HepG2 (cell line): ENCODE measurements around the gene ID3. TPM values are rescaled to one million over a fixed set of nuclear protein-coding genes. Genes with fewer than 3 reads are reported as not detected.

Source experiments
- EZH2 ChIP-seq: conservative IDR thresholded peaks from 2 replicates; pipeline ENCODE4 v1.6.1; 2012; ENCODE audit warnings: mild to moderate bottlenecking, low read depth, low read length, moderate library complexity
- HNRNPLL ChIP-seq: fragments of 200-400 bp; formaldehyde crosslinking; IDR thresholded peaks from 2 replicates; pipeline ENCODE4 v1.6.1; 2017; ENCODE audit warnings: mild to moderate bottlenecking, low read depth, low read length; ENCODE audit not compliant: poor library complexity, severe bottlenecking
- MAZ ChIP-seq, 2 experiments: sonication (generic) in 1 of 2; formaldehyde crosslinking in 1 of 2; IDR thresholded peaks; 2 replicates each; pipeline versions ENCODE4 v1.5.0 to v1.6.1; 2012 to 2020; ENCODE audit warnings: low read depth in 2 of 2, mild to moderate bottlenecking in 2 of 2, borderline replicate concordance in 1 of 2, improper control_type of control experiment in 1 of 2, low read length in 1 of 2, missing genetic modification reagents in 1 of 2, moderate library complexity in 1 of 2
- MYPOP ChIP-seq: sonication (generic); formaldehyde crosslinking; IDR thresholded peaks from 2 replicates; pipeline ENCODE4 v1.8.1; 2023; ENCODE audit warnings: mild to moderate bottlenecking, moderate library complexity, missing genetic modification reagents
- NKX3-1 ChIP-seq: sonication (generic); formaldehyde crosslinking; IDR thresholded peaks from 2 replicates; pipeline ENCODE4 v1.5.0; 2020; ENCODE audit warnings: missing genetic modification reagents
- NR0B2 ChIP-seq: sonication (generic); formaldehyde crosslinking; IDR thresholded peaks from 2 replicates; pipeline ENCODE4 v1.4.0; 2020; ENCODE audit warnings: mild to moderate bottlenecking, missing genetic modification reagents
- PREB ChIP-seq: sonication (generic); formaldehyde crosslinking; IDR thresholded peaks from 2 replicates; pipeline ENCODE4 v1.4.0; 2020; ENCODE audit warnings: missing genetic modification reagents
- PRPF4 ChIP-seq: fragments of 200-400 bp; formaldehyde crosslinking; IDR thresholded peaks from 2 replicates; pipeline ENCODE4 v1.6.1; 2016; ENCODE audit warnings: low read length, low read depth; ENCODE audit not compliant: poor library complexity, severe bottlenecking
- SIX1 ChIP-seq: sonication (generic); formaldehyde crosslinking; IDR thresholded peaks from 2 replicates; pipeline ENCODE4 v1.4.0; 2020; ENCODE audit warnings: missing genetic modification reagents, borderline replicate concordance
- SKI ChIP-seq: fragments of 450-650 bp; IDR thresholded peaks from one replicate; pipeline ENCODE4 v1.6.1; 2018; ENCODE audit warnings: mild to moderate bottlenecking; ENCODE audit not compliant: partially characterized antibody
- SRY ChIP-seq: sonication (generic); formaldehyde crosslinking; IDR thresholded peaks from 2 replicates; pipeline ENCODE4 v1.8.0; 2022; ENCODE audit warnings: mild to moderate bottlenecking, missing genetic modification reagents
- THAP7 ChIP-seq: sonication (generic); formaldehyde crosslinking; IDR thresholded peaks from 2 replicates; pipeline ENCODE4 v1.8.1; 2023; ENCODE audit warnings: mild to moderate bottlenecking, missing genetic modification reagents
- ZBTB49 ChIP-seq: sonication (generic); formaldehyde crosslinking; IDR thresholded peaks from 2 replicates; pipeline ENCODE4 v1.4.0; 2020; ENCODE audit warnings: missing genetic modification reagents, borderline replicate concordance
- ZFP62 ChIP-seq: sonication (generic); formaldehyde crosslinking; IDR thresholded peaks from 2 replicates; pipeline ENCODE4 v1.4.0; 2020; ENCODE audit warnings: missing genetic modification reagents
- ZMYM4 ChIP-seq: sonication (generic); formaldehyde crosslinking; IDR thresholded peaks from 2 replicates; pipeline ENCODE4 v1.8.1; 2023; ENCODE audit warnings: mild to moderate bottlenecking, missing genetic modification reagents
- ZNF12 ChIP-seq: sonication (generic); formaldehyde crosslinking; IDR thresholded peaks from 2 replicates; pipeline ENCODE4 v1.5.0; 2020; ENCODE audit warnings: missing genetic modification reagents
- ZNF556 ChIP-seq: sonication (generic); formaldehyde crosslinking; IDR thresholded peaks from 2 replicates; pipeline ENCODE4 v1.4.0; 2020; ENCODE audit warnings: mild to moderate bottlenecking, missing genetic modification reagents, borderline replicate concordance
- ZNF563 ChIP-seq: sonication (generic); formaldehyde crosslinking; IDR thresholded peaks from 2 replicates; pipeline ENCODE4 v1.8.0; 2022; ENCODE audit warnings: mild to moderate bottlenecking, moderate library complexity, missing genetic modification reagents
- ZNF766 ChIP-seq: sonication (generic); formaldehyde crosslinking; IDR thresholded peaks from 2 replicates; pipeline ENCODE4 v1.5.0; 2020; ENCODE audit warnings: missing genetic modification reagents, borderline replicate concordance
- ZNF891 ChIP-seq: sonication (generic); formaldehyde crosslinking; IDR thresholded peaks from 2 replicates; pipeline ENCODE4 v1.5.0; 2020; ENCODE audit warnings: mild to moderate bottlenecking, missing genetic modification reagents
- polyA plus RNA-seq, 8 experiments: library from polyadenylated mRNA; depleted of rRNA in 3 of 8; stranded (reverse) in 7 of 8; unstranded in 1 of 8; fragments of >200 nt; fragmentation: Illumina TruSeq in 4 of 8; extraction: Trizol in 4 of 8; gene quantifications; 2 replicates each; pipeline versions ENCODE4 v1.2.1 to v1.2.3, GENCODE V29; 2011 to 2016; ENCODE audit warnings: low read depth in 4 of 8, missing spikeins in 1 of 8, mixed read lengths in 1 of 8; ENCODE audit not compliant: insufficient read depth in 1 of 8
- total RNA-seq, 5 experiments: library from RNA; depleted of rRNA; stranded (reverse); fragments of >200 nt; fragmentation: Illumina TruSeq; extraction: Trizol; gene quantifications; 2 replicates each; pipeline ENCODE4 v1.2.3, GENCODE V29; 2016; ENCODE audit warnings: low read depth in 1 of 5
- TF ChIP-seq, protein P1 (sequence below): sonication (generic); formaldehyde crosslinking; IDR thresholded peaks from 2 replicates; pipeline ENCODE4 v1.8.0; 2022; ENCODE audit warnings: missing genetic modification reagents, low read depth, mild to moderate bottlenecking, borderline replicate concordance

The ID3 gene
- total and polyA plus RNA-seq, 2 of the 13 experiments (the other 11 are each of a cell fraction or from before 2014, with no cell fraction given) = 64.8 to 115 TPM

GRCh38 chr1:23539698-23540266 is 19.5 kb downstream of the ID3 start (continued):
- TF ChIP-seq PREB (CRISPR knock-in tag) (no peak), THAP7 (CRISPR knock-in tag) (no peak), SKI (no peak), ZFP62 (CRISPR knock-in tag) (no peak), SRY (CRISPR knock-in tag) (no peak), ZNF563 (CRISPR knock-in tag) (no peak), HNRNPLL (no peak), SIX1 (peak; percentile 15; the same call in 1 of the 2 replicates), ZNF556 (CRISPR knock-in tag) (0 out of 2 replicates have a peak, but pooled peaks have one; percentile 24), ZNF766 (CRISPR knock-in tag) (no peak), NR0B2 (CRISPR knock-in tag) (no peak), PRPF4 (no peak), ZNF12 (CRISPR knock-in tag) (no peak), ZNF891 (CRISPR knock-in tag) (no peak), MAZ (IDR thresholded peaks at IDR 0.05; ENCODE audit: borderline replicate concordance, low read depth, low read length) (no peak), MAZ (CRISPR knock-in tag; IDR thresholded peaks at IDR 0.05; ENCODE audit: low read depth) (peak; percentile 71), ZBTB49 (no peak), ZMYM4 (CRISPR knock-in tag) (peak; percentile 35; the same call in 1 of the 2 replicates), NKX3-1 (CRISPR knock-in tag) (no peak), EZH2 (no peak), MYPOP (CRISPR knock-in tag) (no peak)
- TF ChIP-seq, protein P1, sequence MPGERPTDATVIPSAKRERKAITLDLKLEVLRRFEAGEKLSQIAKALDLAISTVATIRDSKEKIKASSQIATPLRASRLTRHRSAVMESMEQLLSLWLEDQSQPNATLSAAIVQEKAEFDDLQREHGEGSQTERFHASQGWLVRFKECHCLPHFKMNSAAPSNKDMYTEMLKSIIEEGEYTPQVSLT (CRISPR knock-in tag) = no peak
